IMR-90 (cell line): Measurements from ENCODE around the gene KRTAP5-6. TPM values are rescaled to one million over a fixed set of nuclear protein-coding genes. Genes with fewer than 3 reads are reported as not detected.

ENCODE experiments used
- ATAC-seq: fragments of 200-7000 bp; cut with Tn5 transposase; 2 replicates; pipeline ENCODE4 v1.9.1; 2020; ENCODE audit warnings: low read depth, mild to moderate bottlenecking, moderate library complexity
- BruUV-seq: library from RNA; stranded (reverse); fragments of 400-500 nt; replicated peaks from 2 replicates; lab custom pipeline; 2021; lab: Mats Ljungman, UMichigan
- CTCF ChIA-PET: fragments of 300-600 bp; formaldehyde crosslinking; extraction: SDS; loops from one replicate; lab custom pipeline; 2021; ENCODE audit warnings: antibody characterized with exemption; lab: Yijun Ruan, JAX
- POLR2A ChIA-PET: fragments of 300-600 bp; sonication (Branson Sonifier 250); formaldehyde crosslinking; loops from one replicate; lab custom pipeline; 2022; ENCODE audit warnings: antibody characterized with exemption; ENCODE audit not compliant: unreplicated experiment; lab: Charles Lee
- DNase-seq: peaks from one replicate; pipeline ENCODE4 v3.0.0; 2013
- H2AFZ ChIP-seq: replicated peaks from 2 replicates; pipeline ENCODE3; 2013; ENCODE audit warnings: low read length, mild to moderate bottlenecking; ENCODE audit not compliant: poor library complexity
- H2AK5ac ChIP-seq: 2 replicates; pipeline ENCODE4 v1.6.1; 2013; ENCODE audit warnings: low read depth, low read length, inconsistent platforms
- H2AK9ac ChIP-seq: replicated peaks from 2 replicates; pipeline ENCODE3; 2013; ENCODE audit warnings: mild to moderate bottlenecking, low read depth, low read length, moderate library complexity; ENCODE audit not compliant: poor library complexity
- H2BK120ac ChIP-seq: 2 replicates; pipeline ENCODE4 v1.6.1; 2013; ENCODE audit warnings: low read depth, low read length, inconsistent platforms
- H2BK15ac ChIP-seq: 3 replicates; pipeline ENCODE4 v1.6.1; 2013; ENCODE audit warnings: low read depth, low read length, inconsistent platforms
- H2BK20ac ChIP-seq: 2 replicates; pipeline ENCODE4 v1.6.1; 2013; ENCODE audit warnings: low read depth, mild to moderate bottlenecking, inconsistent platforms, low read length, moderate library complexity
- H2BK5ac ChIP-seq: 2 replicates; pipeline ENCODE4 v1.6.1; 2013; ENCODE audit warnings: mild to moderate bottlenecking, low read depth, low read length, inconsistent platforms; ENCODE audit not compliant: poor library complexity, severe bottlenecking
- H3K14ac ChIP-seq: replicated peaks from 2 replicates; pipeline ENCODE4 v1.6.1; 2013; ENCODE audit warnings: low read depth, low read length, inconsistent platforms
- H3K18ac ChIP-seq: 2 replicates; pipeline ENCODE4 v1.6.1; 2013; ENCODE audit warnings: low read depth, low read length, control low read depth
- H3K23ac ChIP-seq: 2 replicates; pipeline ENCODE4 v1.6.1; 2013; ENCODE audit warnings: low read depth, low read length, inconsistent platforms
- H3K27ac ChIP-seq: 2 replicates; pipeline ENCODE4 v1.5.1; 2013; ENCODE audit warnings: mild to moderate bottlenecking, control low read depth, low read length; ENCODE audit not compliant: insufficient read depth
- H3K27me3 ChIP-seq: 2 replicates; pipeline ENCODE4 v1.6.1; 2013; ENCODE audit warnings: low read length; ENCODE audit not compliant: control insufficient read depth, insufficient read depth
- H3K36me3 ChIP-seq: 2 replicates; pipeline ENCODE4 v1.6.1; 2013; ENCODE audit warnings: low read length, mixed read lengths; ENCODE audit not compliant: control insufficient read depth, insufficient read depth
- H3K4ac ChIP-seq: 2 replicates; pipeline ENCODE4 v1.6.1; 2013; ENCODE audit warnings: low read depth, low read length, inconsistent platforms
- H3K4me1 ChIP-seq: 2 replicates; pipeline ENCODE4 v1.6.1; 2013; ENCODE audit warnings: low read length, mixed read lengths; ENCODE audit not compliant: control insufficient read depth, insufficient read depth
- H3K4me2 ChIP-seq: 2 replicates; pipeline ENCODE4 v1.6.1; 2013; ENCODE audit warnings: low read depth, mild to moderate bottlenecking, control low read depth, low read length, moderate library complexity
- H3K4me3 ChIP-seq: 2 replicates; pipeline ENCODE4 v1.5.1; 2013; ENCODE audit warnings: low read depth, mild to moderate bottlenecking, control low read depth, low read length, moderate library complexity; ENCODE audit not compliant: insufficient read depth
- H3K56ac ChIP-seq: 2 replicates; pipeline ENCODE4 v1.6.1; 2013; ENCODE audit warnings: low read length, inconsistent platforms; ENCODE audit not compliant: insufficient read depth; ENCODE audit errors: extremely low read depth
- H3K79me1 ChIP-seq, 2 experiments: 2 replicates each; pipeline ENCODE4 v1.6.1; 2013; ENCODE audit warnings: low read length in 2 of 2, inconsistent platforms in 1 of 2, low read depth in 1 of 2
- H3K9ac ChIP-seq: 2 replicates; pipeline ENCODE4 v1.6.1; 2013; ENCODE audit warnings: low read depth, low read length, control low read depth
- H3K9me1 ChIP-seq: 2 replicates; pipeline ENCODE4 v1.6.1; 2013; ENCODE audit warnings: low read length, inconsistent platforms; ENCODE audit not compliant: insufficient read depth
- H3K9me3 ChIP-seq: 2 replicates; pipeline ENCODE4 v1.6.1; 2013; ENCODE audit warnings: low read length; ENCODE audit not compliant: control insufficient read depth, insufficient read depth
- H4K20me1 ChIP-seq: 2 replicates; pipeline ENCODE4 v1.6.1; 2013; ENCODE audit warnings: low read length, inconsistent platforms; ENCODE audit not compliant: insufficient read depth
- H4K5ac ChIP-seq: 2 replicates; pipeline ENCODE4 v1.6.1; 2013; ENCODE audit warnings: mild to moderate bottlenecking, low read depth, low read length, control low read depth
- H4K8ac ChIP-seq, 2 experiments: 2 replicates each; pipeline ENCODE4 v1.6.1; 2013; ENCODE audit warnings: low read depth in 2 of 2, low read length in 2 of 2, control low read depth in 1 of 2, inconsistent platforms in 1 of 2
- H4K91ac ChIP-seq: 2 replicates; pipeline ENCODE4 v1.6.1; 2013; ENCODE audit warnings: low read depth, low read length, inconsistent platforms; ENCODE audit not compliant: insufficient read depth
- BHLHE40 ChIP-seq: fragments of 150-350 bp; IDR thresholded peaks from 2 replicates; pipeline ENCODE4 v1.6.1; 2016; ENCODE audit warnings: mild to moderate bottlenecking, low read depth, low read length
- CEBPB ChIP-seq: IDR thresholded peaks from 2 replicates; pipeline ENCODE4 v1.6.1; 2012; ENCODE audit warnings: low read depth, low read length, improper control_type of control experiment
- CHD1 ChIP-seq: IDR thresholded peaks from 2 replicates; pipeline ENCODE4 v1.6.1; 2012; ENCODE audit warnings: low read depth, low read length, improper control_type of control experiment
- FOS ChIP-seq: fragments of 150-350 bp; IDR thresholded peaks from 2 replicates; pipeline ENCODE4 v1.6.1; 2016; ENCODE audit warnings: low read depth, low read length
- MAFK ChIP-seq: IDR thresholded peaks from 2 replicates; pipeline ENCODE4 v1.6.1; 2012; ENCODE audit warnings: low read depth, low read length, improper control_type of control experiment
- MAZ ChIP-seq: IDR thresholded peaks from 2 replicates; pipeline ENCODE4 v1.6.1; 2012; ENCODE audit warnings: low read depth, mild to moderate bottlenecking, low read length, improper control_type of control experiment, moderate library complexity, borderline replicate concordance
- MXI1 ChIP-seq: IDR thresholded peaks from 2 replicates; pipeline ENCODE4 v1.6.1; 2012; ENCODE audit warnings: low read depth, mild to moderate bottlenecking, low read length, moderate library complexity, borderline replicate concordance
- NFE2L2 ChIP-seq: fragments of 150-350 bp; IDR thresholded peaks from 2 replicates; pipeline ENCODE4 v1.6.1; 2016; ENCODE audit warnings: low read depth, mild to moderate bottlenecking, low read length
- POLR2A ChIP-seq: IDR thresholded peaks from 2 replicates; pipeline ENCODE4 v1.6.1; 2012; ENCODE audit warnings: mild to moderate bottlenecking, low read depth, low read length
- RAD21 ChIP-seq: IDR thresholded peaks from 2 replicates; pipeline ENCODE4 v1.6.1; 2012; ENCODE audit warnings: low read length, improper control_type of control experiment
- RCOR1 ChIP-seq: IDR thresholded peaks from 2 replicates; pipeline ENCODE4 v1.6.1; 2012; ENCODE audit warnings: mild to moderate bottlenecking, low read length, improper control_type of control experiment; ENCODE audit not compliant: insufficient replicate concordance
- RFX5 ChIP-seq: IDR thresholded peaks from 2 replicates; pipeline ENCODE4 v1.8.0; 2012; ENCODE audit warnings: low read depth, mild to moderate bottlenecking, low read length, moderate library complexity
- SMC3 ChIP-seq: fragments of 150-350 bp; IDR thresholded peaks from 2 replicates; pipeline ENCODE4 v1.6.1; 2016; ENCODE audit warnings: low read depth, mild to moderate bottlenecking, antibody characterized with exemption, low read length, moderate library complexity
- WGBS, 2 experiments: methylation state at CpG; one replicate each; pipeline versions ENCODE4 v1.1.5 to v1.1.7; 2013; ENCODE audit warnings: missing lambda C conversion rate in 2 of 2; ENCODE audit not compliant: insufficient read length in 1 of 2; ENCODE audit errors: extremely low coverage in 2 of 2; 5-methylcytosine and 5-hydroxymethylcytosine counted together
- dilution Hi-C: fragments of 300-500 bp; cut with HindIII; formaldehyde crosslinking; loops from one replicate; pipeline ENCODE4 v1.14.3; 2018; ENCODE audit warnings: low sequenced_read_pairs; ENCODE audit not compliant: unreplicated experiment
- in situ Hi-C: fragments of 300-500 bp; cut with MboI; formaldehyde crosslinking; loops from 3 replicates; pipeline ENCODE4 v1.14.3; 2019; ENCODE audit warnings: low sequenced_read_pairs, inconsistent platforms, mixed read lengths
- intact Hi-C: fragments of 100-400 bp; cut with micrococcal nuclease; formaldehyde crosslinking; loops from 2 replicates; pipeline ENCODE4 v1.10.0; 2022
- polyA plus RNA-seq, 3 experiments: library from polyadenylated mRNA; depleted of rRNA; stranded (reverse); fragments of >200 nt; gene quantifications; 2 replicates each; pipeline ENCODE4 v1.2.3, GENCODE V29; 2012; ENCODE audit warnings: low replicate concordance in 1 of 3
- total RNA-seq: library from RNA; depleted of rRNA; stranded (reverse); fragments of >200 nt; gene quantifications from 2 replicates; pipeline ENCODE4 v1.2.3, GENCODE V29; 2012

Gene KRTAP5-6
- total and polyA plus RNA-seq, 2 of the 4 experiments (the other 2 are of a cell fraction), result not detected

DNA sequence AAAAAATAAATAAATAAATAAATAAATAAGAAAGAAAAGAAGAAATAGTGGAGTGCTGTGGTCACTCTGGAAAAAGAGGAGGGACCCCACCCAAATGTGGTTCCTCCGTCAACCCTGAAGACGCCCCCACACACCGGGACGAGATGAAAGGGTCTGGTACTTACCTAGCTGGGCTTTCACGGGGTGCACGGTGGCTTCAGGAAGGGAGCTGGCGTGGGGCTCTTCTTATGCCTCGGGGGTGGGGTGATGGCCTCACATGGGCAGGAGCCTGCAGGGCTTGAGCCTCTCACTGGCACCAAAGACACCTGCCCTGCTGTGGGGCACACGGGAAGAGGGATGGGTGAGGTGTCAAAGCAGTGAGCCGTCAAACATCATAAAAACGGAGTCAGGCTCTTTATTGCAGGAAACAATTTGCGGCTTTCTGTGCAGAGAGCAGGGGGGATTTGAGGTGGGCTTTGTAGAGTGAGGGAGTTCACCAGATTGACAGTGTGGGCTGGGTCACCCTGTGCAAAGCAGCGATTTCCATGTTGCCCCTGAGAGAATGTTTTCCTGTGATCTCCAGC is 28.0 kb upstream of the KRTAP5-6 start:
- no peak overlapping the region for H2AFZ ChIP-seq
- H4K20me1 ChIP-seq, result no peaks in the 10 kb centered on the region
- H4K8ac ChIP-seq, result no peak overlapping the region
- no peaks in the 10 kb centered on the region for H3K4me1 ChIP-seq
- no peaks in the 10 kb centered on the region for H3K36me3 ChIP-seq
- dilution Hi-C loops, result no loop called here
- ATAC-seq (no peak), DNase-seq (no peak)
- no peak overlapping the region for H3K23ac ChIP-seq
- no peak overlapping the region for H3K18ac ChIP-seq
- no peak overlapping the region for H2BK20ac ChIP-seq
- no peak overlapping the region for H3K4me3 ChIP-seq
- no peak overlapping the region for H3K4me2 ChIP-seq
- no peak overlapping the region for H3K4ac ChIP-seq
- no peaks in the 10 kb centered on the region for H3K79me1 ChIP-seq
- in situ Hi-C loops, result no loop called here
- H2BK15ac ChIP-seq, result no peak overlapping the region
- H3K9me1 ChIP-seq, result no peaks in the 10 kb centered on the region; the same call in 1 of the 2 replicates
- no peak overlapping the region for H2BK5ac ChIP-seq
- no peak overlapping the region for H2BK120ac ChIP-seq
- H3K9ac ChIP-seq, result no peak overlapping the region
- no peak overlapping the region for H2AK5ac ChIP-seq
- 0 out of 2 replicates have a peak, but pooled peaks cover 2% of the 10 kb centered on the region for H3K9me3 ChIP-seq
- H3K27me3 ChIP-seq, result peaks cover 43% of the 10 kb centered on the region
- TF ChIP-seq CEBPB (no peak), RAD21 (no peak), BHLHE40 (no peak), NFE2L2 (no peak), FOS (no peak), MAZ (no peak), RFX5 (no peak), MXI1 (no peak), RCOR1 (no peak), MAFK (no peak), POLR2A (no peak), SMC3 (no peak), CHD1 (no peak)
- ChIA-PET POLR2A (no interaction called here), CTCF (no interaction called here)
- no peak overlapping the region for H3K56ac ChIP-seq
- H4K91ac ChIP-seq, result no peak overlapping the region
- H2AK9ac ChIP-seq, result no peak overlapping the region
- H3K14ac ChIP-seq, result no peak overlapping the region
- WGBS, 2 experiments, result 74% methylated on average over 9 of the region's 13 CpGs; no CpG with 5 or more reads in 1 of the 2 experiments
- intact Hi-C loops, result no loop called here
- no TSS peak for BruUV-seq
- H3K27ac ChIP-seq, result no peak overlapping the region
- no peak overlapping the region for H4K5ac ChIP-seq
